Left colon (tissue), 2 donors: ENCODE measurements around the gene WDR11. TPM values are rescaled to one million over a fixed set of nuclear protein-coding genes. Genes with fewer than 3 reads are reported as not detected.

Source experiments
- ATAC-seq: fragments of 200-7000 bp; cut with Tn5 transposase; one replicate; pipeline ENCODE4 v1.9.1; 2020; ENCODE audit warnings: mild to moderate bottlenecking, moderate library complexity
- DNase-seq, 2 donors: peaks; one replicate each; pipeline ENCODE4 v3.0.0-alpha.2; 2020
- intact Hi-C, 2 donors: fragments of 100-400 bp; cut with DNase I in 1 of 2; cut with micrococcal nuclease in 1 of 2; formaldehyde crosslinking; loops; one replicate each; pipeline versions ENCODE4 v1.11.2 to v1.14.0; 2022; cut with DNase I, micrococcal nuclease
- total RNA-seq, 2 donors: library from RNA; stranded (reverse); fragmentation: NEBNext Ultra II Directional; extraction: Animal tissue kit (Norgen Biotek cat#: 25700); gene quantifications; one replicate each; pipeline ENCODE4 v1.2.1, GENCODE V29; 2021
- donor health status: DM: no; HTN: no; CAD: no.
- donor health status: DM: yes; HTN: yes; CAD: no.

WDR11 gene
- total RNA-seq, 2 donors from 2014 or later: 43.6 to 46.5 TPM

- ATAC-seq (no peak), DNase-seq (no peak)
- intact Hi-C loops: no loop called here
Measured at GRCh38 chr10:120931999-120932398, 80.8 kb downstream of the WDR11 start.

- intact Hi-C loops: no loop called here
- DNase-seq (no peak), ATAC-seq (no peak)
Measured at GRCh38 chr10:120938822-120939221, 87.7 kb downstream of the WDR11 start.

GRCh38 chr10:120940299-120940900, 89.2 kb downstream of the WDR11 start:
- DNase-seq: no peak
- peak; percentile 67 for ATAC-seq
- intact Hi-C loops: loop anchor here (5.0 to 10.0 kb wide), 4 partner anchors 664 to 947 kb away; no protein-coding TSS in a partner anchor

GRCh38 chr10:120941501-120941900, 90.3 kb downstream of the WDR11 start:
- intact Hi-C loops: loop anchor here (5.0 to 10.0 kb wide), 4 partner anchors 663 to 946 kb away; no protein-coding TSS in a partner anchor
- DNase-seq (no peak), ATAC-seq (no peak)

- ATAC-seq: peak; percentile 94
- intact Hi-C loops: loop anchor here (5.0 to 10.0 kb wide), 4 partner anchors 662 to 944 kb away; no protein-coding TSS in a partner anchor
- peak; percentile 60 to 82 for DNase-seq
Measured at GRCh38 chr10:120942806-120943413, 91.7 kb downstream of the WDR11 start.

GRCh38 chr10:120943542-120943941, 92.4 kb downstream of the WDR11 start:
- intact Hi-C loops: loop anchor here (5.0 to 10.0 kb wide), 4 partner anchors 661 to 944 kb away; no protein-coding TSS in a partner anchor

GRCh38 chr10:120944586-120945125, 93.5 kb downstream of the WDR11 start:
- intact Hi-C loops: loop anchor here (5.0 to 10.0 kb wide), 4 partner anchors 660 to 943 kb away; no protein-coding TSS in a partner anchor
- DNase-seq: no peak
- no peak for ATAC-seq

More at GRCh38 chr10:120943542-120943941, 92.4 kb downstream of the WDR11 start:
- no peak for ATAC-seq
- no peak for DNase-seq

- intact Hi-C loops: loop anchor here in 1 of 2 donors (10.0 kb wide), 1 partner anchor 660 kb away; no protein-coding TSS in a partner anchor
- no peak for ATAC-seq
Measured at GRCh38 chr10:120945182-120945581, 94.0 kb downstream of the WDR11 start.

GRCh38 chr10:120945801-120946302, 94.7 kb downstream of the WDR11 start:
- DNase-seq (peak; percentile 22 to 41), ATAC-seq (no peak)
- intact Hi-C loops: loop anchor here in 1 of 2 donors (10.0 kb wide), 1 partner anchor 659 kb away; no protein-coding TSS in a partner anchor

More at GRCh38 chr10:120945182-120945581, 94.0 kb downstream of the WDR11 start:
- no peak for DNase-seq

GRCh38 chr10:120946497-120946896, 95.3 kb downstream of the WDR11 start:
- ATAC-seq (no peak), DNase-seq (no peak)
- intact Hi-C loops: loop anchor here in 1 of 2 donors (10.0 kb wide), 1 partner anchor 658 kb away; no protein-coding TSS in a partner anchor

GRCh38 chr10:120948889-120949608, 97.9 kb downstream of the WDR11 start:
- intact Hi-C loops: loop anchor here in 1 of 2 donors (10.0 kb wide), 1 partner anchor 656 kb away; no protein-coding TSS in a partner anchor
- DNase-seq: peak; percentile 34 to 75
- ATAC-seq: peak; percentile 99

GRCh38 chr10:120949609-120950031, 98.5 kb downstream of the WDR11 start:
- intact Hi-C loops: loop anchor here (5.0 to 10.0 kb wide), 2 partner anchors 655 to 658 kb away; no protein-coding TSS in a partner anchor
- ATAC-seq: no peak
- no peak for DNase-seq

- DNase-seq: no peak
- intact Hi-C loops: loop anchor here in 1 of 2 donors (5.0 kb wide), 1 partner anchor 657 kb away; no protein-coding TSS in a partner anchor
- ATAC-seq: no peak
Measured at GRCh38 chr10:120950051-120950561, 98.9 kb downstream of the WDR11 start.

- intact Hi-C loops: loop anchor here in 1 of 2 donors (5.0 kb wide), 1 partner anchor 656 kb away; no protein-coding TSS in a partner anchor
- DNase-seq: no peak
Measured at GRCh38 chr10:120951288-120951687, 100.1 kb downstream of the WDR11 start.

GRCh38 chr10:120953897-120954296, 102.7 kb downstream of the WDR11 start:
- ATAC-seq (no peak), DNase-seq (no peak)
- intact Hi-C loops: loop anchor here in 1 of 2 donors (5.0 kb wide), 1 partner anchor 653 kb away; no protein-coding TSS in a partner anchor

More at GRCh38 chr10:120951288-120951687, 100.1 kb downstream of the WDR11 start:
- peak; percentile 33 for ATAC-seq
